Peyer's patch (tissue), 4 donors: ENCODE measurements around the gene CLDN6.

Experiments used
- CTCF ChIP-seq, 6 experiments: fragments of 450-650 bp in 4 of 6; fragments of 200-600 bp in 2 of 6; sonication (generic) in 1 of 6; IDR thresholded peaks; one replicate each; pipeline ENCODE4 v1.5.1; 2017 to 2019; ENCODE audit warnings: antibody characterized with exemption in 6 of 6, mild to moderate bottlenecking in 3 of 6, moderate library complexity in 1 of 6
- POLR2A ChIP-seq, 2 donors: fragments of 450-650 bp; IDR thresholded peaks; one replicate each; pipeline ENCODE4 v1.5.1; 2017; ENCODE audit warnings: antibody characterized with exemption in 2 of 2, mild to moderate bottlenecking in 2 of 2, moderate library complexity in 2 of 2

GRCh38 chr16:3001316-3001715 lies 16.7 kb downstream of the CLDN6 start:
- no peak for TF ChIP-seq CTCF (IDR thresholded peaks at IDR 0.05)
- TF ChIP-seq POLR2A (IDR thresholded peaks at IDR 0.05), result no peak
